CD14-positive monocyte (primary cell): Measurements from ENCODE around the gene SCGB1C1. TPM values are rescaled to one million over a fixed set of nuclear protein-coding genes. Genes with fewer than 3 reads are reported as not detected.

ENCODE experiments used
- DNase-seq, 3 donors: peaks; one replicate each; pipeline ENCODE4 v3.0.0-alpha.2; 2011 to 2022
- H2AFZ ChIP-seq: 2 replicates; pipeline ENCODE4 v1.6.0; 2012; ENCODE audit warnings: mild to moderate bottlenecking, low read depth, low read length, inconsistent platforms; ENCODE audit not compliant: insufficient read depth, poor library complexity, severe bottlenecking
- H3K27ac ChIP-seq, 2 donors: 1 replicate in 1 of 2; 2 replicates in 1 of 2; pipeline ENCODE4 v1.5.1; 2012 to 2013; ENCODE audit warnings: low read length in 2 of 2, control low read depth in 1 of 2, inconsistent platforms in 1 of 2, low read depth in 1 of 2, mild to moderate bottlenecking in 1 of 2
- H3K27me3 ChIP-seq, 2 donors: one replicate each; pipeline versions ENCODE4 v1.6.0 to v1.6.1; 2011 to 2013; ENCODE audit warnings: low read length in 2 of 2; ENCODE audit not compliant: control insufficient read depth in 2 of 2, insufficient read depth in 2 of 2
- H3K36me3 ChIP-seq, 2 donors: replicated peaks in 1 of 2; 1 replicate in 1 of 2; 2 replicates in 1 of 2; pipeline versions ENCODE4 v1.5.1 to v1.6.1; 2012 to 2013; ENCODE audit warnings: low read length in 2 of 2, control low read depth in 1 of 2, inconsistent platforms in 1 of 2, mild to moderate bottlenecking in 1 of 2; ENCODE audit not compliant: insufficient read depth in 2 of 2, control insufficient read depth in 1 of 2
- H3K4me1 ChIP-seq, 2 donors: 1 replicate in 1 of 2; 2 replicates in 1 of 2; pipeline versions ENCODE4 v1.5.1 to v1.6.1; 2012 to 2013; ENCODE audit warnings: low read length in 2 of 2, control low read depth in 1 of 2, inconsistent platforms in 1 of 2, mild to moderate bottlenecking in 1 of 2, moderate library complexity in 1 of 2; ENCODE audit not compliant: insufficient read depth in 2 of 2, control insufficient read depth in 1 of 2
- H3K4me2 ChIP-seq: replicated peaks from 2 replicates; pipeline ENCODE3; 2012; ENCODE audit warnings: low read length, moderate library complexity, mild to moderate bottlenecking; ENCODE audit not compliant: poor library complexity, severe bottlenecking; ENCODE audit errors: extremely low read depth
- H3K4me3 ChIP-seq, 3 experiments: fragments of 200-600 bp in 1 of 3; sonication (generic) in 1 of 3; replicated peaks in 1 of 3; 1 replicate in 2 of 3; 2 replicates in 1 of 3; pipeline ENCODE4 v1.5.1; 2011 to 2013; ENCODE audit warnings: low read length in 3 of 3, mild to moderate bottlenecking in 3 of 3, control low read depth in 2 of 3, low read depth in 2 of 3, inconsistent platforms in 1 of 3, moderate library complexity in 1 of 3
- H3K79me2 ChIP-seq: 2 replicates; pipeline ENCODE4 v1.6.0; 2012; ENCODE audit warnings: mild to moderate bottlenecking, control low read depth, inconsistent platforms, low read length, moderate library complexity; ENCODE audit not compliant: insufficient read depth
- H3K9ac ChIP-seq: 2 replicates; pipeline ENCODE4 v1.6.0; 2017; ENCODE audit warnings: low read length, mild to moderate bottlenecking; ENCODE audit not compliant: insufficient read depth, poor library complexity, severe bottlenecking
- H3K9me3 ChIP-seq, 2 donors: replicated peaks in 1 of 2; 1 replicate in 1 of 2; 2 replicates in 1 of 2; pipeline versions ENCODE4 v1.5.1 to v1.6.1; 2012 to 2013; ENCODE audit warnings: low read length in 2 of 2, control low read depth in 1 of 2; ENCODE audit not compliant: control insufficient read depth in 1 of 2, insufficient read depth in 1 of 2
- H4K20me1 ChIP-seq: 2 replicates; pipeline ENCODE4 v1.6.0; 2012; ENCODE audit warnings: mild to moderate bottlenecking, low read length, control low read depth, moderate library complexity; ENCODE audit not compliant: insufficient read depth
- H3K27ac Mint-ChIP-seq, 7 donors: one replicate each; pipeline ENCODE4 v1.8.0; 2020; ENCODE audit warnings: mild to moderate bottlenecking in 7 of 7, mixed read lengths in 7 of 7, moderate library complexity in 6 of 7, inconsistent platforms in 2 of 7
- H3K27me3 Mint-ChIP-seq, 3 donors: one replicate each; pipeline ENCODE4 v1.8.0; 2021 to 2022; ENCODE audit warnings: low read depth in 3 of 3, mild to moderate bottlenecking in 3 of 3, mixed read lengths in 3 of 3, moderate library complexity in 3 of 3, inconsistent platforms in 1 of 3
- H3K36me3 Mint-ChIP-seq, 2 donors: one replicate each; pipeline ENCODE4 v1.8.0; 2020; ENCODE audit warnings: mixed read lengths in 2 of 2, inconsistent platforms in 1 of 2, mild to moderate bottlenecking in 1 of 2
- H3K4me1 Mint-ChIP-seq: one replicate; pipeline ENCODE4 v1.8.0; 2020; ENCODE audit warnings: mild to moderate bottlenecking, mixed read lengths
- H3K4me3 Mint-ChIP-seq, 2 donors: one replicate each; pipeline ENCODE4 v1.8.0; 2020; ENCODE audit warnings: mild to moderate bottlenecking in 2 of 2, mixed read lengths in 2 of 2, moderate library complexity in 1 of 2
- H3K9me3 Mint-ChIP-seq, 7 donors: one replicate each; pipeline ENCODE4 v1.8.0; 2020 to 2022; ENCODE audit warnings: mixed read lengths in 7 of 7, mild to moderate bottlenecking in 6 of 7, moderate library complexity in 6 of 7, inconsistent platforms in 2 of 7
- WGBS: methylation state at CpG from one replicate; pipeline ENCODE4 v1.1.5; 2013; ENCODE audit warnings: missing lambda C conversion rate; ENCODE audit not compliant: insufficient coverage; 5-methylcytosine and 5-hydroxymethylcytosine counted together
- intact Hi-C, 2 donors: fragments of 100-400 bp; cut with micrococcal nuclease; formaldehyde crosslinking; loops; one replicate each; pipeline versions ENCODE4 v1.15.0 to v1.15.1; 2023
- polyA plus RNA-seq, 3 donors: library from polyadenylated mRNA; depleted of rRNA in 1 of 3; unstranded in 2 of 3; stranded (reverse) in 1 of 3; fragments of 300-500 nt in 2 of 3; fragments of >200 nt in 1 of 3; fragmentation: Illumina TruSeq in 2 of 3; gene quantifications; 1 replicate in 2 of 3; 2 replicates in 1 of 3; pipeline ENCODE4 v1.2.3, GENCODE V29; 2012 to 2021
- TF ChIP-seq, protein P1 (sequence below): fragments of 200-600 bp; IDR thresholded peaks from one replicate; pipeline ENCODE4 v1.8.0; 2022; ENCODE audit warnings: antibody characterized with exemption, mild to moderate bottlenecking

The SCGB1C1 gene
- polyA plus RNA-seq, 3 donors = not detected

- no peak overlapping the region for H3K4me2 ChIP-seq
- Mint-ChIP-seq H3K27me3 (peaks cover 0 to 6% (median 2%) of the 10 kb centered on the region in 3 donors), H3K4me3 (peak overlapping the region in 1 of 2 donors; percentile 20), H3K27ac (peak overlapping the region in 4 of 7 donors; percentile 7 to 72 (median 30)), H3K9me3 (no peaks in the 10 kb centered on the region), H3K4me1 (peaks cover 29% of the 10 kb centered on the region), H3K36me3 (peaks cover 56 to 70% of the 10 kb centered on the region in 2 donors)
- peaks cover 22 to 34% of the 10 kb centered on the region in 2 donors for H3K4me1 ChIP-seq
- TF ChIP-seq, protein P1, sequence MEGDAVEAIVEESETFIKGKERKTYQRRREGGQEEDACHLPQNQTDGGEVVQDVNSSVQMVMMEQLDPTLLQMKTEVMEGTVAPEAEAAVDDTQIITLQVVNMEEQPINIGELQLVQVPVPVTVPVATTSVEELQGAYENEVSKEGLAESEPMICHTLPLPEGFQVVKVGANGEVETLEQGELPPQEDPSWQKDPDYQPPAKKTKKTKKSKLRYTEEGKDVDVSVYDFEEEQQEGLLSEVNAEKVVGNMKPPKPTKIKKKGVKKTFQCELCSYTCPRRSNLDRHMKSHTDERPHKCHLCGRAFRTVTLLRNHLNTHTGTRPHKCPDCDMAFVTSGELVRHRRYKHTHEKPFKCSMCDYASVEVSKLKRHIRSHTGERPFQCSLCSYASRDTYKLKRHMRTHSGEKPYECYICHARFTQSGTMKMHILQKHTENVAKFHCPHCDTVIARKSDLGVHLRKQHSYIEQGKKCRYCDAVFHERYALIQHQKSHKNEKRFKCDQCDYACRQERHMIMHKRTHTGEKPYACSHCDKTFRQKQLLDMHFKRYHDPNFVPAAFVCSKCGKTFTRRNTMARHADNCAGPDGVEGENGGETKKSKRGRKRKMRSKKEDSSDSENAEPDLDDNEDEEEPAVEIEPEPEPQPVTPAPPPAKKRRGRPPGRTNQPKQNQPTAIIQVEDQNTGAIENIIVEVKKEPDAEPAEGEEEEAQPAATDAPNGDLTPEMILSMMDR = no peak
- peaks cover 63 to 68% of the 10 kb centered on the region in 2 donors for H3K36me3 ChIP-seq
- H3K27ac ChIP-seq = peak overlapping the region in 1 of 2 donors; percentile 100
- H3K27me3 ChIP-seq = no peaks in the 10 kb centered on the region
- H4K20me1 ChIP-seq = peaks cover 56% of the 10 kb centered on the region
- no peak for DNase-seq
- H2AFZ ChIP-seq = no peak overlapping the region
- no peaks in the 10 kb centered on the region for H3K9me3 ChIP-seq
- H3K9ac ChIP-seq = no peak overlapping the region
- H3K4me3 ChIP-seq = no peak overlapping the region
- intact Hi-C loops = no loop called here
- 100% methylated on average over 2 of the region's 5 CpGs for WGBS
- peaks cover 39% of the 10 kb centered on the region for H3K79me2 ChIP-seq
These were observed 18.4 kb downstream of the SCGB1C1 start for GRCh38 chr11:211295-211694.

DNA sequence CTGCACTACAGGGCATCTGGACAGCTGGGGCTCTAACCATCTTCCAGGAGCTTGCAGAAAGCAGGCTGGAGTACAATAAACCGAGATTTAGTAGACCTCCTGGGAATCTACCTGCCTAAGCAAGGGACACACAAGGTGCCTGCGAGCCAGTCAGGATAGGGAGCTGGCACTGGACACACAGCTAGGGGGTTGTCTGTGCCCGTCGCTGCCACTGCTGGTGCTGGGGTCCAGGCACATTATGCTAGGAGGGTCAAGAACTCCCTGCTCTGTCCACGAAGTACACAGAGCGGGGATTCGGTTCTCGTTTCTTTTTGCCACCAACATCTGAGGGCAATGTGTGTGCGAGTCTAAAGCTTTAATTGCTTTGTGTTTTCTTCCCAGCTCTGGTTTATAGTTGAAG, 18.9 kb downstream of the SCGB1C1 start:
- Mint-ChIP-seq H3K36me3 (peaks cover 56 to 71% of the 10 kb centered on the region in 2 donors), H3K27ac (peak overlapping the region in 2 of 7 donors; percentile 48 to 57), H3K27me3 (peaks cover 0 to 6% (median 2%) of the 10 kb centered on the region in 3 donors), H3K4me1 (peaks cover 24% of the 10 kb centered on the region), H3K9me3 (no peaks in the 10 kb centered on the region), H3K4me3 (no peak overlapping the region)
- Histone ChIP-seq H3K27me3 (no peaks in the 10 kb centered on the region), H3K79me2 (peaks cover 34% of the 10 kb centered on the region), H3K4me2 (no peak overlapping the region), H3K9ac (no peak overlapping the region), H3K9me3 (no peaks in the 10 kb centered on the region), H3K36me3 (peaks cover 65 to 69% of the 10 kb centered on the region in 2 donors), H3K4me1 (peaks cover 18 to 30% of the 10 kb centered on the region in 2 donors), H3K27ac (no peak overlapping the region), H4K20me1 (peaks cover 54% of the 10 kb centered on the region), H3K4me3 (no peak overlapping the region), H2AFZ (no peak overlapping the region)
- DNase-seq = no peak
- WGBS = 97% methylated on average over 8 of the region's 9 CpGs
- TF ChIP-seq, protein P1 = no peak
- intact Hi-C loops = no loop called here
